Gastroesophageal sphincter (tissue), 4 donors: ENCODE data around the gene PRKACA. TPM values are rescaled to one million over a fixed set of nuclear protein-coding genes. Genes with fewer than 3 reads are reported as not detected.

Experiments
- ATAC-seq: fragments of 150-250 bp; one replicate; pipeline ENCODE4 v1.9.1; 2016; ENCODE audit warnings: mild to moderate bottlenecking, moderate library complexity
- H3K27ac ChIP-seq, 4 donors: fragments of 200-600 bp; sonication (generic) in 3 of 4; 1 replicate in 3 of 4; 2 replicates in 1 of 4; pipeline ENCODE4 v1.5.1; 2016 to 2019
- H3K27me3 ChIP-seq: fragments of 200-600 bp; sonication (generic); one replicate; pipeline ENCODE4 v1.5.1; 2019
- H3K36me3 ChIP-seq, 2 donors: fragments of 200-600 bp; sonication (generic); one replicate each; pipeline ENCODE4 v1.5.1; 2019; ENCODE audit warnings: control low read depth in 1 of 2
- H3K4me1 ChIP-seq, 3 donors: fragments of 200-600 bp; sonication (generic); 1 replicate in 2 of 3; 2 replicates in 1 of 3; pipeline ENCODE4 v1.5.1; 2016 to 2019; ENCODE audit warnings: control low read depth in 2 of 3
- H3K4me3 ChIP-seq, 2 donors: fragments of 200-600 bp; sonication (generic); one replicate each; pipeline ENCODE4 v1.5.1; 2019; ENCODE audit warnings: mild to moderate bottlenecking in 1 of 2, moderate library complexity in 1 of 2
- H3K9me3 ChIP-seq, 3 donors: fragments of 200-600 bp; sonication (generic); one replicate each; pipeline ENCODE4 v1.5.1; 2017 to 2019; ENCODE audit warnings: control low read depth in 2 of 3
- CTCF ChIP-seq, 4 experiments: fragments of 200-600 bp in 2 of 4; fragments of 450-650 bp in 2 of 4; sonication (generic) in 1 of 4; IDR thresholded peaks; one replicate each; pipeline ENCODE4 v1.5.1; 2017 to 2019; ENCODE audit warnings: antibody characterized with exemption in 4 of 4, mild to moderate bottlenecking in 2 of 4, moderate library complexity in 2 of 4
- EP300 ChIP-seq: sonication (generic); formaldehyde crosslinking; IDR thresholded peaks from one replicate; pipeline ENCODE4 v1.6.1; 2017; ENCODE audit warnings: antibody characterized with exemption, mild to moderate bottlenecking
- POLR2A ChIP-seq, 2 donors: fragments of 450-650 bp; IDR thresholded peaks; one replicate each; pipeline ENCODE4 v1.6.1; 2017; ENCODE audit warnings: antibody characterized with exemption in 2 of 2, mild to moderate bottlenecking in 2 of 2, moderate library complexity in 1 of 2
- POLR2AphosphoS5 ChIP-seq: sonication (generic); formaldehyde crosslinking; IDR thresholded peaks from one replicate; pipeline ENCODE4 v1.6.1; 2017; ENCODE audit warnings: antibody characterized with exemption
- WGBS, 2 donors: methylation state at CpG; one replicate each; pipeline ENCODE4 v1.1.5; 2018; ENCODE audit warnings: low coverage in 1 of 2; 5-methylcytosine and 5-hydroxymethylcytosine counted together
- total RNA-seq, 4 donors: library from RNA; depleted of rRNA; stranded (reverse); fragments of >200 nt; gene quantifications; one replicate each; pipeline ENCODE4 v1.1.0, GENCODE V29; 2016

PRKACA gene
- total RNA-seq, 4 donors from 2014 or later, result 62.3 to 138 (median 76.6) TPM

GRCh38 chr19:14136509-14137281 is 19.1 kb upstream of the PRKACA start, which contains the start of gene ASF1B:
Gene ASF1B, minus strand, starts transcription at chr19:14136589. Its CDS starts 133 bp downstream, at chr19:14136456.
- Histone ChIP-seq H3K9me3 (no peaks in the 10 kb centered on the region), H3K36me3 (no peaks in the 10 kb centered on the region), H3K27me3 (no peaks in the 10 kb centered on the region), H3K4me1 (peaks cover 0 to 42% (median 19%) of the 10 kb centered on the region in 3 donors), H3K4me3 (peak within 1 kb of the TSS; percentile 47 to 78), H3K27ac (peak within 1 kb of the TSS; percentile 85 to 97 (median 96))
- TF ChIP-seq CTCF (IDR thresholded peaks at IDR 0.05) (peak in 3 of 4 experiments; percentile 85 to 91 (median 88)), POLR2AphosphoS5 (peak; percentile 61), POLR2A (IDR thresholded peaks at IDR 0.05) (peak in 1 of 2 donors; percentile 67), EP300 (no peak)
- 0% methylated on average over 5 of the region's 78 CpGs; no CpG with 5 or more reads in 1 of the 2 donors for WGBS, 2 donors
- ATAC-seq, result peak; percentile 97

GRCh38 chr19:14135985-14136508 is 18.5 kb upstream of the PRKACA start:
- no peak for ATAC-seq
- Histone ChIP-seq H3K36me3 (no peaks in the 10 kb centered on the region), H3K9me3 (no peaks in the 10 kb centered on the region), H3K4me1 (peaks cover 0 to 42% (median 19%) of the 10 kb centered on the region in 3 donors), H3K27me3 (no peaks in the 10 kb centered on the region), H3K4me3 (peak overlapping the region; percentile 25 to 78), H3K27ac (peak overlapping the region in 3 of 4 donors; percentile 81 to 95 (median 82))
- WGBS, 2 donors, result 0% methylated on average over 1 to 9 of the region's 38 CpGs
- TF ChIP-seq POLR2A (IDR thresholded peaks at IDR 0.05), result no peak
- TF ChIP-seq POLR2AphosphoS5, result no peak
- TF ChIP-seq CTCF (IDR thresholded peaks at IDR 0.05), result no peak
- no peak for TF ChIP-seq EP300

GRCh38 chr19:14135355-14135754 is 17.8 kb upstream of the PRKACA start:
- TF ChIP-seq CTCF (IDR thresholded peaks at IDR 0.05), result no peak
- no peak for TF ChIP-seq POLR2A (IDR thresholded peaks at IDR 0.05)
- no peak for TF ChIP-seq EP300
- no peak for TF ChIP-seq POLR2AphosphoS5
- 33 to 38% methylated on average over 6 of the region's 6 CpGs for WGBS, 2 donors
- Histone ChIP-seq H3K9me3 (no peaks in the 10 kb centered on the region), H3K4me3 (no peak overlapping the region), H3K27me3 (no peaks in the 10 kb centered on the region), H3K36me3 (no peaks in the 10 kb centered on the region), H3K27ac (no peak overlapping the region), H3K4me1 (peaks cover 0 to 42% (median 19%) of the 10 kb centered on the region in 3 donors)
- ATAC-seq, result no peak

- Histone ChIP-seq H3K9me3 (no peaks in the 10 kb centered on the region), H3K36me3 (no peaks in the 10 kb centered on the region), H3K4me3 (no peak overlapping the region), H3K27ac (peak overlapping the region in 1 of 4 donors; percentile 24), H3K27me3 (no peaks in the 10 kb centered on the region), H3K4me1 (no peaks in the 10 kb centered on the region)
- peak; percentile 61 for ATAC-seq
- TF ChIP-seq CTCF (IDR thresholded peaks at IDR 0.05) (no peak), POLR2AphosphoS5 (no peak), POLR2A (IDR thresholded peaks at IDR 0.05) (no peak), EP300 (no peak)
- 67 to 100% methylated on average over 1 to 3 of the region's 4 CpGs for WGBS, 2 donors
Observed at GRCh38 chr19:14127929-14128509, 10.5 kb upstream of the PRKACA start.
